ENCODE results near the gene CEP72.
A peak's percentile ranks its signal among the peaks of the same experiment; 100 is the strongest.
"Not testable (repeated sequence)": the region's sequence is repeated elsewhere in the genome, so short reads cannot be mapped to it uniquely, and the experiment has no call there.

The CEP72 gene, protein sequence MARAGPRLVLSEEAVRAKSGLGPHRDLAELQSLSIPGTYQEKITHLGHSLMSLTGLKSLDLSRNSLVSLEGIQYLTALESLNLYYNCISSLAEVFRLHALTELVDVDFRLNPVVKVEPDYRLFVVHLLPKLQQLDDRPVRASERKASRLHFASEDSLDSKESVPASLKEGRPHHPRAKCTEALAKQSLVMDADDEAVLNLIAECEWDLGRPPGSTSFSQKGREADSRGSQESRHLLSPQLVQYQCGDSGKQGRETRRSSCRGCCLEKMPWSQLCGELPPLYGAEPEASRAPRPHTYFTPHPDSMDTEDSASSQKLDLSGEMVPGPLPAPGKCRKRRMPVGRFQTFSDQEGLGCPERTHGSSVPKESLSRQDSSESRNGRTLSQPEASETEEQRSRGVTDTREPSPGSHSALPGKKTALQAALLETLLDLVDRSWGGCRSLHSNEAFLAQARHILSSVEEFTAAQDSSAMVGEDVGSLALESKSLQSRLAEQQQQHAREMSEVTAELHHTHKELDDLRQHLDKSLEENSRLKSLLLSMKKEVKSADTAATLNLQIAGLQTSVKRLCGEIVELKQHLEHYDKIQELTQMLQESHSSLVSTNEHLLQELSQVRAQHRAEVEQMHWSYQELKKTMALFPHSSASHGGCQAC

DNA sequence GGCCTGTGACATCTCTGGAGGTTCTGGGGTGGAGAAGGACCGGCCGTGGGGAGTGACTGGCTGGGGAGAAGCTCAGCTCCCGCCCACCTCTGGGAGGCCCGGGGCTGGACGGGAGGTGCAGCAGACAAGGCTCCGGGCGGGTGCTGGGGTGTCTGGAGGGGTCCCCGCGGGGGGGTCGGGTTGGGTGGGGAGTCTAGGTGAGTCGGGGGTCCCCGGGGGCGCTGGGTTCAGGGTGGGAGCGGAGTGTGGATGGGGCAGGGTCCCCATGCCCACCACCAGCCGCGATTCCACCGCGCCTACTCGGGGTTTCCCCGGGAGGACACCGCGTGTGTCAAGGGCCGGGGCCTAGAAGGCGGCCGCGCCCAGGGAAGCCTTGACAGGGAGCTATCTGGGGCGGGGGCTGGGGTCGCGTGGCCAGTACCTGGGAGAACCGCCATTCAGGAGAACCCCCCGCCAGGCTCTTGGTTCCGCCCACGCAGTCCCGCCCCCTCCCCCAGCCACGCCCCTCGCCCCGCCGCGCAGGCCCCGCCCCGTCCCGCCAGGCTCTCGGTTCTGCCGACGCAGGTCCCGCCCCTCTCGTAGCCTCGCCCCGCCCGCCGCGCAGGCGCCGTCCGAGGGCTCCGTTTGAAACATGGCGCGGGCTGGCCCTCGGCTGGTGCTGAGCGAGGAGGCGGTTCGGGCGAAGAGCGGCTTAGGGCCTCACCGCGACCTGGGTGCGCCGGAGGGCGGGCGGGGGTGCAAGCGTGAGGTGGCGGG lies at the start of gene CEP72:
CEP72 (plus strand) TSS at position 610 of the 756 bp plus-strand sequence; CDS start at position 632, 22 bp downstream.
- peak; percentile 88 to 89 (median 88) for DNase-seq (ENCODE audit: low read depth in 2 of 3, low spot score in 2 of 3)

DNA sequence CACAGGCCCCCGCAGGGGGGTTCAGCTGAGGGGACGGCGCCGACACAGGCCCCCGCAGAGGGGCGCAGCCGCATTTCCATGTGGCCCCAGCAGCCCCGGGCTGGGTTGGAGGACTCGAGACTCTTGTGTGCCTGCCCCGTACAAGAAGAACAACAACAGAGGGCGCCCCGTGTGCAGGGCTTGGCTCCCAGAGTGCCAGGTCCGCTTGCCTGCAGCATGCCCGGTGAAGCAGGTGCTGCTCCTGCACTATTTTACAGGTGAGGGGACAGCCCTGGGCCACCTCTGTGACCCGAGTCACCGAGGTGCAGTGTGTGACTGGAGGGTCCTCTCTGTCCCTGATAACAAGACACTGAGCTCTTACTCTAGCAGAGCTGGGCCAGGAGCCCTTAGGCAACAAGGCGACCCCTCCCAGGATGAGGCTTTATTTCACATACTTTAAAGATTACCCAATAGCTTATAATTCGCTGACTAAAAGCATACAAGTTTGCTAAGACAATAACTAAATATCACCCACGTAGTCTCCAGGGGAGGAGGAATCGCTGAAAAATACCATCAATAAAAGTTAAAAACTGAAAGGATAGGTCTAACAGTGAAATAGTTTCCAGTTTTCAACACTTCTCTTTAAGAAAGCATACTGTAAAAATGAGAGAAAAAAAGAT lies 46.2 kb upstream of the CEP72 start:
- DNase-seq (ENCODE audit: low read depth in 2 of 3, low spot score in 2 of 3) = no peak

DNA sequence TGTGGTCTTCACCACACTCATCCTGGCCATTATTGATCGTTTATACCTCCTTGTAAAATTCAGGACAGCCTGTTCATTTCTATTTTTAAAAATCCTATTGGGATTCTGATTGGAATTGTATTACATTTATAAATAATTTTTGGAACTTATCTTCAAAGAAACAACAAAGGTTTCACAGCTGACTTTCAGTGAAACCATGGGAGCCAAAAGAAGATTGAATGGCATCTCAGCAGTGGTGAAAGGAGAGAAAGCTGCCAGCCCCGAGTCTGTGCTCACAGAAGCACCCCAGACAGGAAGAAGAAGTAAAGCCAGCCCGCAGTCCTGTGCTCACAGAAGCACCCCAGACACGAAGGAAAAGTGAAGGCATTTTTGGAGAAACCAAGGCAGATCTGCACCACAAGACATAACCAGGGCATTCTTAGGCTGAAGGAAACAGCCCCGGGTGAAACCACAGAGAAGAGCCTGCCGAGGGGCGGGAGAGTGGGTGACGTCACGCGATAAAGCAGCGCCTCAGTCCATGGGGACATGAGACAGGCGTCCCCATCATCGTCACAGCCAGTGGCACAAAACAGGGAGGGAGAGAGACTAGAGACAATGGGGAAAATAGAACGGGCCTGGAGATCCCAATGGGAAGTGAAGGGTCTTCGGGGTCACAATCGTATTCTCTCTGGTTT lies 45.4 kb upstream of the CEP72 start:
- DNase-seq (ENCODE audit: low read depth in 2 of 3, low spot score in 2 of 3) = no peak

DNA sequence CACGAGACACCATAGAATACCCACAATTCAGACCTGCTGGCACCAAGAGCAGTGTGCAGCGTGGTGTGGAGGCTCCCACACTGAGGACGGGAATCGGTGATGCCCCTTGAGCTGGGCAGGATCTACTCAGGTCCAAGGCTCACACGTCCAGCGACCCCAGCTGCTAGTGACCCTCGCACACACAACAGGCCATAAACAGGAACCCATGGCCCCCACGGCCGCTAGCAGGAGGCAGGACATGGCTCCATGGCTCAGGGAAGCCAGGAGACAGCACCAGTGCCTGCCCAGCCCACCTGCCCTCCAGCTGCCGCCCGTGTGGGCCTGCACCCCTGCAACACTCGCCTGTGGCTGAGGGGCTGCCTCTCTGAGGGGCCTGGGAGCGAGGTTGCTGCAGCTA lies 44.5 kb upstream of the CEP72 start:
- DNase-seq (ENCODE audit: low read depth in 2 of 3, low spot score in 2 of 3) = no peak

DNA sequence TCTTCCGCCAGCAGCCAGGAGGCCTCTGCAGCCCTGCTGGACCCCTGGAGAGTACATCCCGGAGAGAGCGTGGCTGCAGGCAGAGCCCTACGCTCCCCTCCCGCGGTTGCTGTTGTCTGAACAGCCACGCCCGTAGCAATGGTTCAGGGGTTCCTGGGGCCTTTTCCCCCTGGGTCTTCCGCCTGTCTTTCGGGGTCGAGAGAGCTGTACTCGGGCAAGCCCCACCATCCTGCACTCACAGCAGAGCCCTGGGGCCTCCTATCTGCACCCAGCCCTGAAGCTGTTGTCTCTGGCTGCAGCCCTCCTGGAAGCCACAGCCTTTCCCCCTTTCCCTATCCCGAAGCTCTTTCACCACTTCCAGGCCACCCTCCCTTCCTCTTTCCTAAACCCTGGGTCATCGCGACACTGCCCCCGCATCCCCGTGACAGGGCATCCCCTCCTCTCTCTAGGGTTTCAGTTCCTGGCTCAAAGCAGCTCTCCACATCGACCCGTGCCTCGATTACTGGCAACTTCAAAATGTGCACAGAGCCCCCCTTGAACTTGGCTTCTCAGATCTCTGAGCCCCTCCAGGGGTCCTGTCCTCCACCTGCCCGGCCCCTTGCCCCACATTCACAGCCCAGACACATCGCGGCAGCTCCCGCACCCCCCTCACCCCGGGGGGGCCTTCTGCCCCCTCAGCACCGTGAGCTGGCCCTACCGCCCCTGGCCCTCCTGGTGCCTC lies 43.9 kb upstream of the CEP72 start:
- DNase-seq (ENCODE audit: low read depth in 2 of 3, low spot score in 2 of 3) = no peak

DNA sequence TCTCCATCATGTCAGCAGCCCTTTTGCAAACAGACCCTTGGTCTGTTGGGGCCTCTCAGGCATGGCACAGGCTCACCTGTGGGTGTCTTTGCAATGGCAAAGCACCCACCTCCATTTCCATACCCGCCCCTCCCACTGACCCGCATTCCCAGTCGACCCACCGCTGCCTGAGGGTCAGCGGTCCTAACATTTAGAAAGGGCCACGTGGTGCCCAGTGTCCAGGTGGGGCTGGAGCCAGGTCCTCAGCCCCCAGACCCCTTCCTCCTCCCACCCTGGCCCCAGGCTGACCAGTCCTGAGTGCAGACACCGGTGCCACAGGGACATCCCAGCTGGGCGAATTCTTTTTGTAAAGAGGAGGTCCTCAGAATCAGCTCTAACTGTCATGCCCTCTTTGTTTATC lies 43.3 kb upstream of the CEP72 start:
- no peak for DNase-seq (ENCODE audit: low read depth in 2 of 3, low spot score in 2 of 3)

DNA sequence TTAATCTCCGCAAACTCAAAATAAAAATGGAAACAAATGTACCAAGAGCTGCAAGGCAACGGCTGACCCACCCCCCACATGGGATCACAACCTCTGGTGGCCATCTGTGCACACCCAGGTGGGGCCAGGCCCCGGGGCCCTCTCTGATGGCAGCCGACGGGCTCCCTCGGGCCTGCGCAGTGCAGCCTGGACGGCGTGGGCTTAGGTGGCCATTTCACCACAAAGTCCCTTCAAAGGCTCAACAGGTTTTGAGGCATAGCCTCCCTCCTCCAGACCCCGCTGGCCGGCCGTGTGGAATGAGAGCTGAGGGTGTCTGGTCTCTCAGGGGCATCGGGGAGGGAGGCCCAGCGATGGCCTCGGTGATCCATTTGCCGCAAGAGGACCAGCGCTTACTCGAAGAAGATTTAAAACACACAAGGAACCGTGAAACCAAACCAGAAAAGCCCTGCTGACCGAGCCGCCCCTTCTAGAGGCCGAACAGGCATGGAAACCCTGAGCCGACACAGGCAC lies 42.7 kb upstream of the CEP72 start:
- no peak for DNase-seq (ENCODE audit: low read depth in 2 of 3, low spot score in 2 of 3)

DNA sequence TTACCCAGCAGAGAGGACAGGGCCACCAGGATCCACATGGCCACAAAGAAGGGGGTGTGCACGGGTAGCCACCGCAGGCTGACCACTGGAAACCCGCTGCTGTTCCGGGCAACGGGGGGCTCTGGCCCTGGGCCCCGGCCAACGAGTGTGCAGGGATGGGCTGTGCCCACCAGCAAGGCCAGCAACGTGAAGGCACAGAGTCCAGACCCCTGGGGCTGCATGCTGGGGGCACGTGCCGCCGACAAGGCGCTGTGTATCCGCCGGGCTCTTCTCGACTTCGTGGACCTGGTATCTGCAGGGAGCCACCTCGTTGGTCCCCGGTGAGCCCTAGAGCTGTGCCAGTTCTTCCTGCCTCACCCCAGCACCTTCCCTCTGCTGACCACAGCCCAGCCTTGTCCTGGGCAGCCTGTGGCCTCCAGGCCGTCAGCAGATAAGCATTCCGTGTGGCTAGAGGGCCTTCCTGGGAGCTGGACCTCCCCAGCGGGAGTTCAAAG lies 42.2 kb upstream of the CEP72 start:
- no peak for DNase-seq (ENCODE audit: low read depth in 2 of 3, low spot score in 2 of 3)

DNA sequence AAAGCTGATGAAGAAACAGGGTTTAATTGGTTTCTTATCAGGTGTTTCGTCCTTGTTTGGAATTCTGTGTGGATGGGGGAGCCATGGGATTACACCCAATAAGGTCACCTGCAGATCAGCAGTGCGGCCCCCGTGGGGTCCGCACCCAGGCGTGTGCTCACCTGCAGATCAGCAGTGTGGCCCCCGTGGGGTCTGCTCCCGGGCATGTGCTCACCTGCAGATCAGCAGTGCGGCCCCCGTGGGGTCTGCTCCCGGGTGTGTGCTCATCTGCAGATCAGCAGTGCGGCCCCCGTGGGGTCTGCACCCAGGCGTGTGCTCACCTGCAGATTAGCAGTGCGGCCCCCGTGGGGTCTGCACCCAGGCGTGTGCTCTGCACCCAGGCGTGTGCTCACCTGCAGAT lies 41.7 kb upstream of the CEP72 start:
- no peak for DNase-seq (ENCODE audit: low read depth in 2 of 3, low spot score in 2 of 3)

DNA sequence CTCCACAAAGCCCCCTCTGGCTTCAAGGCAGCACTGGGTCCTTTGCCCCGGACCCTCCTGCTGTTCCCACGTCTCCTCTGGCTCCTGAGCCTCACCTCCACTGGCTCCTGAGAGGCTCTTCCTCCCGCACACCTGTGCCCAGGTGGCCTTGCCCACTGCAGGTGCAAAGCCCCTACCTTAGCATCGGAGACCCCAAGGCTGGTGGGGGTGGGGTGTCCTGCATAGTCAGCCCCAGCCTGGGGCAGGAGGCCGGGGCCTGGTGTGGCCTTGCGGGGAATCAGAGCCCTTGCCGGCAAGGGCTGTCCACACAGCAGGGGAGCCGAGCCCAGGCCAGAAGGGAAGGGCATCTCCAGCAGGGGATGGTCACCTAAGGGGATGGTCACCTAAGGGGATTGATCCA lies 41.3 kb upstream of the CEP72 start:
- DNase-seq (ENCODE audit: low read depth in 2 of 3, low spot score in 2 of 3) = no peak

DNA sequence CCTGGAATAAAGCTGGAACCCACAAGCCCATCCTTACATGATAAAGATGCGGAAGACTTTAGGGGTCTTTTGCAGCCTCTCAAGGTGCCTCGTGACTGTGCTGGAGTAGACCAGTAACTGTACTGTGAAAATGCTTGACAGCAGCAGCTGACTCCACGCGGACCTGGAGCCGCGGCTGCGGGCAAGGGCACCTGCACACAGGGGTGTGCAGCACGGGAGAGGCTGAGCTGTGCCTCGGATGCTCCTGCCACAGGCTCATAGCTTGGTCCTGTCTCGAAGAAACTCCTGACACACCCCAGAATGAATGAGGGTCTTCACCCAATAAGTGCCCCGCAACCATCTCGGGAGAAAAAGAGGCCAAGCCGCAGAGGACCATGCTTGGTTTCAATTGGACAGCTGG lies 40.3 kb upstream of the CEP72 start:
- no peak for DNase-seq (ENCODE audit: low read depth in 2 of 3, low spot score in 2 of 3)

DNA sequence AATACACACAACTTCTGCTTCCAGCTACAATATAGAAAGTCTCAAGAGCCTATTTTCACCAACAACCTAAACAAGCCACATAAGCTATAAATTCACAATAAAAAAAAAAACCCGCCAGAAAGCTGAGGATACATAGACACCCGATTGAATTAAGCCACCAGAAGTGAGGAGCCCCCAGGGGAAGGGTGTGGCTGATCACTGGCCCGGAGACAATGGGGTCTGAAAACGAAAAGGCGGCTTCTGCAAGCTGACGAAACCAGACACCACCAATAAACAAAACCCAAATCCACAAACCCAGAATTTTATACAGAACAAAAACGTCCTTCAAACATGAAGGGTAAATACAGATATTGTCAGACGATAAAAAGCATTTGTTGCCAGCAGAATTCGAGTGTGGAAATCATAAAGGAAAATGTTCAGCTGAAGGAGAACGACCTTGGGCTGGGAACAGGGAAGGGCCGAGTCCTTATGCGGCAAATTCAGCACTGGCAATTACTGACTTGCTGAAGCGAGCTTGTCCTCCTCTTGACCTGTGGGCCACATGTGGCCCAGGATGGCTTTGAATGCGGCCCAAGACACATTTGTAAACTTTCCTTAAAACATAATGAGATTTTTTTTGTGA lies 39.6 kb upstream of the CEP72 start:
- no peak for DNase-seq (ENCODE audit: low read depth in 2 of 3, low spot score in 2 of 3)

DNA sequence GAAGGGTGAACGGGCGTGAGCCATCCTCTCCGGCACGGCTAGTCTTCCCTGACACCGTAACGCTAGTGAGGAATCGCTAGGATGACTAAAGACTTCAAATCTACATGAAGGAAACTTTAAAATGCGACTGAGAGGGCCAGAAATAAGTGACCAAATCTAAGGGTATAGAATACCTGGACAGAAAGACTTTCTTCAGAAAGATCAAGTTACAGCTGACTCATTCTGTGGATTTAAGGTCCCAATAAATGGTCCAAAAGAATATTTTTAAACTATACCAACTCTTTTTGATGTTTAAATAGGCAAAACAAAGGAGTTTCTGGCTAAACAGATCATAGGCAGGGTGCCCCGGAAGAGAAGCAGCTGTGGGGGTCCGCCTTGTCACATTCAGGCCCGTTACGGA lies 38.9 kb upstream of the CEP72 start:
- no peak for DNase-seq (ENCODE audit: low read depth in 2 of 3, low spot score in 2 of 3)

DNA sequence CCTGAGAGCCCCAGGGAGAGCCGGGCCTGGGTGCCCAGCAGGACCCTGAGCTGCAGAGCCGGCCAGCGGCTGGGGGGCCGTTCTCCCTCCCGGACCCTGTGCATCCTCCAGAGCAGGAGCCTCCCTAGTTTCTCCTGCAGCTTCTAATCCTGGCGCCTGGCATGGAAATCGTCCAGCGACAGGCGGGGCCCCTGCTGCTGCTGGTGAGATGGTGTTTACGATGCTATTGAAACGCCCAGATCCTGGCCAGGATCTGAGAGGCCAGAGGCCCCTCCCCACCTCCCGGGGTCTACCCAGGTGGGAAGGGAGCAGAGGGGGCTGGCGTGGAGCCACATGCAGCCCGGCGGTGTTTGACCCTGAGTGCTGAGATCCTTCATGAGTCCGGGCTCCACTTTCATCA lies 38.2 kb upstream of the CEP72 start:
- no peak for DNase-seq (ENCODE audit: low read depth in 2 of 3, low spot score in 2 of 3)

DNA sequence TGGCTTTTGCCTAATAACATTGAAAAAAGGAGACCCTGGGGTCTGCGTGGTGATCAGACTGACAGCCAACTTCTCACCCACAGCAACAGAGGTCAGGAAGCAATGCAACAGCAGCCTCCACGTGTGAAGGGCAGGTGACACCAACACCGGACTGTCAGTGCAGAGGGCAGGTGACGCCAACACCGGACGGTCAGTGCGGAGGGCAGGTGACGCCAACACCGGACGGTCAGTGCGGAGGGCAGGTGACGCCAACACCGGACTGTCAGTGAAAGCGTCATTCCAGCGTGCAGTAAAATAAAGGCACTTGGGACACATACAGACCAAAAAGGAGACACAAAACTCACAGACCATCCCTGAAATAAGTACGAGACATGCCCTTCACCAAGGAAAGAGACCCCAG lies 37.2 kb upstream of the CEP72 start:
- no peak for DNase-seq (ENCODE audit: low read depth in 2 of 3, low spot score in 2 of 3)

DNA sequence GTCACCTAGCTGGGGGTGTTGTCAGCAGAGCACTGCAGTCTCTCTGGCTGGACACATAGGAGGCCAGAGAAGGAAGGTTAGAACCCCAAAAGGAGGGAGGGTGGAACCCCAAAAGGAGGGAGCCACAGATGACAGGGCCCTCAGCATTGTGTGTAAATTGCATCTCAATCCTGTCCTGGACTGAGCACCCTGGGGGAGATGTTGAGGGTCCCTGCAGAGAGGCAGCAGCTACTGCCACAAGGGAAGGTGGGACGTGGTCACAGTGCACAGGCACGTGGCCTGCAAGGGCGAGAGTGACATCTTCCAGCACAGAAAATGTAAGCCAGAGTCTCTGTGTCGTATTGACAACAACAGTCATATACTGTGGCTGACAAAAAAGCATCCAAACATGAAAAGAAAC lies 36.5 kb upstream of the CEP72 start:
- no peak for DNase-seq (ENCODE audit: low read depth in 2 of 3, low spot score in 2 of 3)

DNA sequence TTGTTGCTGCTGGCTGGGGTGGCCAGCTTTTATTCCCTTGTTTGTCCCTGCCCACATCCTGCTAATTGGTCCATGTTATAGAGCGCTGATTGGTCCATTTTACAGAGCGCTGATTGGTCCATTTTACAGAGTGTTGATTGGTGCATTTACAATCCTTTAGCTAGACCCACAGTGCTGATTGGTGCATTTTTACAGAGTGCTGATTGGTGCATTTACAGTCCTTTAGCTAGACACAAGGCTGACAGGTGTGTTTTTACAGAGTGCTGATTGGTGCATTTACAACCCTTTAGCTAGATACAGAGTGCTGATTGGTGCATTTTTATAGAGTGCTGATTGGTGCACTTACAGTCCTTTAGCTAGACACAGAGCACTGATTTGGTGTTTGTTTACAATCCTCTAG lies 34.9 kb upstream of the CEP72 start:
- DNase-seq (ENCODE audit: low read depth in 2 of 3, low spot score in 2 of 3) = not testable (repeated sequence)

DNA sequence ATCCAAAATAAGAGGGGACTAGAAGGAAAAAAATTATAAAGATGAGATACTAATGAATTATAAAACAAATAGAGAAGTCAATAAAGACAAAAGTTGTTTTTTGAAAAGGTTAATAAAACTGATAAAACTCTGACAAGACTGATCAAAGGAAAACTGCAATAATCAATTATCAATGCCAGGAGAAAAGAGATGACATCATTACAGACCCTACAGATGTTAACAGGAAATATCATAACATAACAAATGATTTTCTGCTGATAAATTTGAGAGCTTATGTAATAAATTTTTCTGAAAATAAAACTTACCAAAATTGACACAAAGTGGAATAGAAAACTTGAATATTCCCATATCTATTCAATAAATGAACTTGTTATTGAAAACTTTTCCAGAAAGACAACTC lies 34.3 kb upstream of the CEP72 start:
- no peak for DNase-seq (ENCODE audit: low read depth in 2 of 3, low spot score in 2 of 3)

DNA sequence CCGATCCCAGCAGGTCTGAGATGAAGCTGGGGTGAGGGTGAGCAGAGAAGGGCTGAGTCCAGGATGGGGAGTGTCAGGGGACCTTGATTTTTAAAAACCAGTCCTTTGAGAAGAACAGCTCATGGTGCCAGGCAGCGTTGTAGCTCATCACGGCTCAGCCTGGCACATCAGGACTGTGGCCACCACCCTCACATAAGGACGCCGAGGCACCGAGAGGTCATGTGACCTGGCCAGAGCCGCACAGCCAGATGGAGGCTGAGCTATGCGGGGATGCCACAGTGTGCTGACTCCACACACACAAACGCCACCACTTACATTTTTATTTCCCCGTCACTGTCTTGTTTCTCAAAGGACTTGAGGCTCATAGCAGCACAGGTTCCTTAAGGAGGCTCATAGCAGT lies 32.9 kb upstream of the CEP72 start:
- DNase-seq (ENCODE audit: low read depth in 2 of 3, low spot score in 2 of 3) = no peak
